GM23338 (cell line): ENCODE data around the gene CLC.

Source experiments
- CREB1 ChIP-seq: fragments of 250-450 bp; sonication (Bioruptor Pico); IDR thresholded peaks from 2 replicates; pipeline ENCODE4 v1.5.0; 2020; ENCODE audit warnings: low read depth, mild to moderate bottlenecking, moderate library complexity
- EZH2 ChIP-seq: fragments of 200-600 bp; sonication (generic); IDR thresholded peaks from one replicate; pipeline ENCODE4 v1.8.0; 2017; ENCODE audit warnings: antibody characterized with exemption, mild to moderate bottlenecking, low read depth; ENCODE audit not compliant: unreplicated experiment
- JUNB ChIP-seq: IDR thresholded peaks from one replicate; pipeline ENCODE4 v1.6.1; 2016; ENCODE audit warnings: antibody characterized with exemption; ENCODE audit not compliant: unreplicated experiment
- POLR2AphosphoS5 ChIP-seq: IDR thresholded peaks from 2 replicates; pipeline ENCODE4 v1.6.1; 2016; ENCODE audit warnings: antibody characterized with exemption, low read depth
- TF ChIP-seq, protein P1 (sequence below), 2 experiments: fragments of 200-600 bp in 1 of 2; sonication (generic) in 1 of 2; conservative IDR thresholded peaks; 2 replicates each; pipeline versions ENCODE4 v1.5.1 to v1.6.1; 2016 to 2017; ENCODE audit warnings: antibody characterized with exemption in 2 of 2, low read depth in 2 of 2, mild to moderate bottlenecking in 2 of 2, moderate library complexity in 1 of 2
- TF ChIP-seq, protein P2 (sequence below): IDR thresholded peaks from 2 replicates; pipeline ENCODE4 v1.6.1; 2016; ENCODE audit warnings: antibody characterized with exemption
- TF ChIP-seq, protein P3 (sequence below): IDR thresholded peaks from one replicate; pipeline ENCODE4 v1.6.1; 2018; ENCODE audit warnings: antibody characterized with exemption; ENCODE audit not compliant: unreplicated experiment
- TF ChIP-seq, protein P4 (sequence below): fragments of 250-450 bp; sonication (Bioruptor Pico); IDR thresholded peaks from 2 replicates; pipeline ENCODE4 v1.5.0; 2020; ENCODE audit warnings: mild to moderate bottlenecking, moderate library complexity

DNA sequence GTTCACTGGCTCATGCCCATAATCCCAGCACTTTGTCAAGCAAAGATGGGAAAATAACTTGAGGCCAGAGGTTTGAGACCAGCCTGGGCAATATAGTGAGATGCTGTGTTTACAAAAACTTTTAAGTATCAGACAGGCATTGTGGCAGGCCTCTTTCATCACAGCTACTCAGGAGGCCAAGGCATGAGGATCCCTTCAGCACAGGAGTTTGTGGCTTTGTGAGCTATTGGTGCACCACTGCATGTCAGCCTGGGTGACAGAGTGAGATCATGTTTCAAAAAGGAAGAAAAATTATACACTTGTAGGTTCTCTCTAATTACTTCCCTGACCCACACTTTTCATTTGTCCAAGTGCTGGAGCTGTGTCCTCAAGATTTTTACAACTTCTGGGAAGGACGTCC is 45.0 kb downstream of the CLC start:
- TF ChIP-seq, protein P1, sequence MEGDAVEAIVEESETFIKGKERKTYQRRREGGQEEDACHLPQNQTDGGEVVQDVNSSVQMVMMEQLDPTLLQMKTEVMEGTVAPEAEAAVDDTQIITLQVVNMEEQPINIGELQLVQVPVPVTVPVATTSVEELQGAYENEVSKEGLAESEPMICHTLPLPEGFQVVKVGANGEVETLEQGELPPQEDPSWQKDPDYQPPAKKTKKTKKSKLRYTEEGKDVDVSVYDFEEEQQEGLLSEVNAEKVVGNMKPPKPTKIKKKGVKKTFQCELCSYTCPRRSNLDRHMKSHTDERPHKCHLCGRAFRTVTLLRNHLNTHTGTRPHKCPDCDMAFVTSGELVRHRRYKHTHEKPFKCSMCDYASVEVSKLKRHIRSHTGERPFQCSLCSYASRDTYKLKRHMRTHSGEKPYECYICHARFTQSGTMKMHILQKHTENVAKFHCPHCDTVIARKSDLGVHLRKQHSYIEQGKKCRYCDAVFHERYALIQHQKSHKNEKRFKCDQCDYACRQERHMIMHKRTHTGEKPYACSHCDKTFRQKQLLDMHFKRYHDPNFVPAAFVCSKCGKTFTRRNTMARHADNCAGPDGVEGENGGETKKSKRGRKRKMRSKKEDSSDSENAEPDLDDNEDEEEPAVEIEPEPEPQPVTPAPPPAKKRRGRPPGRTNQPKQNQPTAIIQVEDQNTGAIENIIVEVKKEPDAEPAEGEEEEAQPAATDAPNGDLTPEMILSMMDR (conservative IDR thresholded peaks at IDR 0.05; ENCODE audit: low read depth in 2 of 2) = no peak
- TF ChIP-seq, protein P2, sequence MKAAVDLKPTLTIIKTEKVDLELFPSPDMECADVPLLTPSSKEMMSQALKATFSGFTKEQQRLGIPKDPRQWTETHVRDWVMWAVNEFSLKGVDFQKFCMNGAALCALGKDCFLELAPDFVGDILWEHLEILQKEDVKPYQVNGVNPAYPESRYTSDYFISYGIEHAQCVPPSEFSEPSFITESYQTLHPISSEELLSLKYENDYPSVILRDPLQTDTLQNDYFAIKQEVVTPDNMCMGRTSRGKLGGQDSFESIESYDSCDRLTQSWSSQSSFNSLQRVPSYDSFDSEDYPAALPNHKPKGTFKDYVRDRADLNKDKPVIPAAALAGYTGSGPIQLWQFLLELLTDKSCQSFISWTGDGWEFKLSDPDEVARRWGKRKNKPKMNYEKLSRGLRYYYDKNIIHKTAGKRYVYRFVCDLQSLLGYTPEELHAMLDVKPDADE = no peak
- TF ChIP-seq POLR2AphosphoS5 (no peak), EZH2 (no peak), JUNB (no peak), CREB1 (CRISPR knock-in tag) (no peak)
- TF ChIP-seq, protein P3, sequence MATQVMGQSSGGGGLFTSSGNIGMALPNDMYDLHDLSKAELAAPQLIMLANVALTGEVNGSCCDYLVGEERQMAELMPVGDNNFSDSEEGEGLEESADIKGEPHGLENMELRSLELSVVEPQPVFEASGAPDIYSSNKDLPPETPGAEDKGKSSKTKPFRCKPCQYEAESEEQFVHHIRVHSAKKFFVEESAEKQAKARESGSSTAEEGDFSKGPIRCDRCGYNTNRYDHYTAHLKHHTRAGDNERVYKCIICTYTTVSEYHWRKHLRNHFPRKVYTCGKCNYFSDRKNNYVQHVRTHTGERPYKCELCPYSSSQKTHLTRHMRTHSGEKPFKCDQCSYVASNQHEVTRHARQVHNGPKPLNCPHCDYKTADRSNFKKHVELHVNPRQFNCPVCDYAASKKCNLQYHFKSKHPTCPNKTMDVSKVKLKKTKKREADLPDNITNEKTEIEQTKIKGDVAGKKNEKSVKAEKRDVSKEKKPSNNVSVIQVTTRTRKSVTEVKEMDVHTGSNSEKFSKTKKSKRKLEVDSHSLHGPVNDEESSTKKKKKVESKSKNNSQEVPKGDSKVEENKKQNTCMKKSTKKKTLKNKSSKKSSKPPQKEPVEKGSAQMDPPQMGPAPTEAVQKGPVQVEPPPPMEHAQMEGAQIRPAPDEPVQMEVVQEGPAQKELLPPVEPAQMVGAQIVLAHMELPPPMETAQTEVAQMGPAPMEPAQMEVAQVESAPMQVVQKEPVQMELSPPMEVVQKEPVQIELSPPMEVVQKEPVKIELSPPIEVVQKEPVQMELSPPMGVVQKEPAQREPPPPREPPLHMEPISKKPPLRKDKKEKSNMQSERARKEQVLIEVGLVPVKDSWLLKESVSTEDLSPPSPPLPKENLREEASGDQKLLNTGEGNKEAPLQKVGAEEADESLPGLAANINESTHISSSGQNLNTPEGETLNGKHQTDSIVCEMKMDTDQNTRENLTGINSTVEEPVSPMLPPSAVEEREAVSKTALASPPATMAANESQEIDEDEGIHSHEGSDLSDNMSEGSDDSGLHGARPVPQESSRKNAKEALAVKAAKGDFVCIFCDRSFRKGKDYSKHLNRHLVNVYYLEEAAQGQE = no peak
- TF ChIP-seq, protein P4, sequence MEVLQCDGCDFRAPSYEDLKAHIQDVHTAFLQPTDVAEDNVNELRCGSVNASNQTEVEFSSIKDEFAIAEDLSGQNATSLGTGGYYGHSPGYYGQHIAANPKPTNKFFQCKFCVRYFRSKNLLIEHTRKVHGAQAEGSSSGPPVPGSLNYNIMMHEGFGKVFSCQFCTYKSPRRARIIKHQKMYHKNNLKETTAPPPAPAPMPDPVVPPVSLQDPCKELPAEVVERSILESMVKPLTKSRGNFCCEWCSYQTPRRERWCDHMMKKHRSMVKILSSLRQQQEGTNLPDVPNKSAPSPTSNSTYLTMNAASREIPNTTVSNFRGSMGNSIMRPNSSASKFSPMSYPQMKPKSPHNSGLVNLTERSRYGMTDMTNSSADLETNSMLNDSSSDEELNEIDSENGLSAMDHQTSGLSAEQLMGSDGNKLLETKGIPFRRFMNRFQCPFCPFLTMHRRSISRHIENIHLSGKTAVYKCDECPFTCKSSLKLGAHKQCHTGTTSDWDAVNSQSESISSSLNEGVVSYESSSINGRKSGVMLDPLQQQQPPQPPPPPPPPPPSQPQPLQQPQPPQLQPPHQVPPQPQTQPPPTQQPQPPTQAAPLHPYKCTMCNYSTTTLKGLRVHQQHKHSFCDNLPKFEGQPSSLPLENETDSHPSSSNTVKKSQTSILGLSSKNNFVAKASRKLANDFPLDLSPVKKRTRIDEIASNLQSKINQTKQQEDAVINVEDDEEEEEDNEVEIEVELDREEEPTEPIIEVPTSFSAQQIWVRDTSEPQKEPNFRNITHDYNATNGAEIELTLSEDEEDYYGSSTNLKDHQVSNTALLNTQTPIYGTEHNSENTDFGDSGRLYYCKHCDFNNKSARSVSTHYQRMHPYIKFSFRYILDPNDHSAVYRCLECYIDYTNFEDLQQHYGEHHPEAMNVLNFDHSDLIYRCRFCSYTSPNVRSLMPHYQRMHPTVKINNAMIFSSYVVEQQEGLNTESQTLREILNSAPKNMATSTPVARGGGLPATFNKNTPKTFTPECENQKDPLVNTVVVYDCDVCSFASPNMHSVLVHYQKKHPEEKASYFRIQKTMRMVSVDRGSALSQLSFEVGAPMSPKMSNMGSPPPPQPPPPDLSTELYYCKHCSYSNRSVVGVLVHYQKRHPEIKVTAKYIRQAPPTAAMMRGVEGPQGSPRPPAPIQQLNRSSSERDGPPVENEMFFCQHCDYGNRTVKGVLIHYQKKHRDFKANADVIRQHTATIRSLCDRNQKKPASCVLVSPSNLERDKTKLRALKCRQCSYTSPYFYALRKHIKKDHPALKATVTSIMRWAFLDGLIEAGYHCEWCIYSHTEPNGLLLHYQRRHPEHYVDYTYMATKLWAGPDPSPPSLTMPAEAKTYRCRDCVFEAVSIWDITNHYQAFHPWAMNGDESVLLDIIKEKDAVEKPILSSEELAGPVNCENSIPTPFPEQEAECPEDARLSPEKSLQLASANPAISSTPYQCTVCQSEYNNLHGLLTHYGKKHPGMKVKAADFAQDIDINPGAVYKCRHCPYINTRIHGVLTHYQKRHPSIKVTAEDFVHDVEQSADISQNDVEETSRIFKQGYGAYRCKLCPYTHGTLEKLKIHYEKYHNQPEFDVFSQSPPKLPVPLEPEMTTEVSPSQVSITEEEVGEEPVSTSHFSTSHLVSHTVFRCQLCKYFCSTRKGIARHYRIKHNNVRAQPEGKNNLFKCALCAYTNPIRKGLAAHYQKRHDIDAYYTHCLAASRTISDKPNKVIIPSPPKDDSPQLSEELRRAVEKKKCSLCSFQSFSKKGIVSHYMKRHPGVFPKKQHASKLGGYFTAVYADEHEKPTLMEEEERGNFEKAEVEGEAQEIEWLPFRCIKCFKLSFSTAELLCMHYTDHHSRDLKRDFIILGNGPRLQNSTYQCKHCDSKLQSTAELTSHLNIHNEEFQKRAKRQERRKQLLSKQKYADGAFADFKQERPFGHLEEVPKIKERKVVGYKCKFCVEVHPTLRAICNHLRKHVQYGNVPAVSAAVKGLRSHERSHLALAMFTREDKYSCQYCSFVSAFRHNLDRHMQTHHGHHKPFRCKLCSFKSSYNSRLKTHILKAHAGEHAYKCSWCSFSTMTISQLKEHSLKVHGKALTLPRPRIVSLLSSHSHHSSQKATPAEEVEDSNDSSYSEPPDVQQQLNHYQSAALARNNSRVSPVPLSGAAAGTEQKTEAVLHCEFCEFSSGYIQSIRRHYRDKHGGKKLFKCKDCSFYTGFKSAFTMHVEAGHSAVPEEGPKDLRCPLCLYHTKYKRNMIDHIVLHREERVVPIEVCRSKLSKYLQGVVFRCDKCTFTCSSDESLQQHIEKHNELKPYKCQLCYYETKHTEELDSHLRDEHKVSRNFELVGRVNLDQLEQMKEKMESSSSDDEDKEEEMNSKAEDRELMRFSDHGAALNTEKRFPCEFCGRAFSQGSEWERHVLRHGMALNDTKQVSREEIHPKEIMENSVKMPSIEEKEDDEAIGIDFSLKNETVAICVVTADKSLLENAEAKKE (CRISPR knock-in tag) = no peak
